ENCODE results near the gene ZFAND3. TPM values are rescaled to one million over a fixed set of nuclear protein-coding genes. Genes with fewer than 3 reads are reported as not detected.

The ZFAND3 gene
- total and polyA plus RNA-seq, 2 experiments from 2014 or later, result 16.9 to 28.2 TPM

GRCh38 chr6:37845930-37846329 is 26.4 kb downstream of the ZFAND3 start:
- Histone ChIP-seq H3K27me3 (ENCODE audit: insufficient read depth) (no peaks in the 10 kb centered on the region), H3K4me3 (no peak overlapping the region), H2AFZ (no peak overlapping the region), H3K36me3 (ENCODE audit: insufficient read depth) (no peaks in the 10 kb centered on the region; the same call in 1 of the 2 replicates), H3K79me2 (replicated peaks; ENCODE audit: insufficient read depth) (peaks cover 99% of the 10 kb centered on the region), H3F3A (replicated peaks; ENCODE audit: low read depth) (no peaks in the 10 kb centered on the region), H3K27ac (ENCODE audit: low read depth) (no peak overlapping the region), H4K20me1 (replicated peaks; ENCODE audit: insufficient read depth) (peaks cover 59% of the 10 kb centered on the region), H3K4me2 (no peak overlapping the region), H3K4me1 (ENCODE audit: insufficient read depth) (no peaks in the 10 kb centered on the region), H3K9me2 (ENCODE audit: insufficient read depth) (no peaks in the 10 kb centered on the region)
- Mint-ChIP-seq H3K27me3 (ENCODE audit: insufficient read depth, low read depth, poor library complexity) (peaks cover 5% of the 10 kb centered on the region), H3K27ac (no peak overlapping the region), H3K9me3 (no peaks in the 10 kb centered on the region), H3K36me3 (ENCODE audit: low read depth) (peaks cover 5% of the 10 kb centered on the region; the same call in 1 of the 3 replicates), H3K4me3 (no peak overlapping the region), H3K4me1 (peaks cover 5% of the 10 kb centered on the region)
- TF ChIP-seq ETS1 (IDR thresholded peaks at IDR 0.05) (no peak), EZH2phosphoT487 (IDR thresholded peaks at IDR 0.05; ENCODE audit: unreplicated experiment) (no peak), ZNF331 (CRISPR knock-in tag; IDR thresholded peaks at IDR 0.05; ENCODE audit: low read depth) (no peak), CTCF (conservative IDR thresholded peaks at IDR 0.05; ENCODE audit: low read depth in 2 of 2) (no peak), STAT1 (IDR thresholded peaks at IDR 0.05; ENCODE audit: unreplicated experiment) (no peak), EZH2 (IDR thresholded peaks at IDR 0.05; ENCODE audit: low read depth, unreplicated experiment) (no peak), REST (IDR thresholded peaks at IDR 0.05; ENCODE audit: unreplicated experiment) (no peak)
- ATAC-seq (no peak), DNase-seq (ENCODE audit: low spot score) (no peak)

- Histone ChIP-seq H3K9me2 (ENCODE audit: insufficient read depth) (no peaks in the 10 kb centered on the region), H3K79me2 (replicated peaks; ENCODE audit: insufficient read depth) (peaks cover 99% of the 10 kb centered on the region), H2AFZ (no peak overlapping the region), H3K4me3 (no peak overlapping the region), H3K27me3 (ENCODE audit: insufficient read depth) (no peaks in the 10 kb centered on the region), H3F3A (replicated peaks; ENCODE audit: low read depth) (no peaks in the 10 kb centered on the region), H3K4me2 (no peak overlapping the region), H3K27ac (ENCODE audit: low read depth) (no peak overlapping the region), H3K4me1 (ENCODE audit: insufficient read depth) (no peaks in the 10 kb centered on the region), H4K20me1 (replicated peaks; ENCODE audit: insufficient read depth) (peaks cover 66% of the 10 kb centered on the region), H3K36me3 (ENCODE audit: insufficient read depth) (no peaks in the 10 kb centered on the region; the same call in 1 of the 2 replicates)
- Mint-ChIP-seq H3K4me1 (peaks cover 5% of the 10 kb centered on the region), H3K4me3 (no peak overlapping the region), H3K27ac (no peak overlapping the region), H3K36me3 (ENCODE audit: low read depth) (peaks cover 4% of the 10 kb centered on the region; the same call in 1 of the 3 replicates), H3K9me3 (no peaks in the 10 kb centered on the region), H3K27me3 (ENCODE audit: insufficient read depth, low read depth, poor library complexity) (peaks cover 5% of the 10 kb centered on the region)
- no peak for ATAC-seq
- DNase-seq (ENCODE audit: low spot score), result no peak
- no peak for TF ChIP-seq EZH2 (IDR thresholded peaks at IDR 0.05; ENCODE audit: low read depth, unreplicated experiment)
- no peak for TF ChIP-seq ETS1 (IDR thresholded peaks at IDR 0.05)
- no peak for TF ChIP-seq CTCF (conservative IDR thresholded peaks at IDR 0.05; ENCODE audit: low read depth in 2 of 2)
- TF ChIP-seq JUNB (IDR thresholded peaks at IDR 0.05; ENCODE audit: unreplicated experiment), result no peak
- TF ChIP-seq ZNF331 (CRISPR knock-in tag; IDR thresholded peaks at IDR 0.05; ENCODE audit: low read depth), result no peak
- TF ChIP-seq ZNF114 (CRISPR knock-in tag; IDR thresholded peaks at IDR 0.05), result no peak
- TF ChIP-seq EZH2phosphoT487 (IDR thresholded peaks at IDR 0.05; ENCODE audit: unreplicated experiment), result no peak
- no peak for TF ChIP-seq POLR2AphosphoS5 (IDR thresholded peaks at IDR 0.05; ENCODE audit: low read depth)
- TF ChIP-seq NANOG (IDR thresholded peaks at IDR 0.05; ENCODE audit: borderline replicate concordance), result no peak
Observed at GRCh38 chr6:37847704-37848103, 28.2 kb downstream of the ZFAND3 start.

Measured in GM23338 (cell line).